RWPE2 (cell line): ENCODE results near the gene CRB2.
A peak's percentile ranks its signal among the peaks of the same experiment; 100 is the strongest.

Experiments used
- ATAC-seq: fragments of 200-7000 bp; cut with Tn5 transposase; 3 replicates; pipeline ENCODE4 v1.9.1; 2021; ENCODE audit warnings: low read depth
- DNase-seq: peaks from one replicate; pipeline ENCODE4 v3.0.0-alpha.2; 2020; ENCODE audit warnings: low spot score
- H3K27ac ChIP-seq: fragments of 450-650 bp; 2 replicates; pipeline ENCODE4 v1.5.1; 2017; ENCODE audit warnings: mild to moderate bottlenecking; ENCODE audit not compliant: poor library complexity, severe bottlenecking
- H3K27me3 ChIP-seq: fragments of 250-450 bp; sonication (Bioruptor Pico); 2 replicates; pipeline ENCODE4 v1.5.1; 2021; ENCODE audit warnings: mild to moderate bottlenecking, moderate library complexity; ENCODE audit not compliant: insufficient read depth, poor library complexity, severe bottlenecking
- H3K36me3 ChIP-seq: fragments of 250-450 bp; sonication (Bioruptor Pico); 2 replicates; pipeline ENCODE4 v1.5.1; 2020; ENCODE audit warnings: low read depth, mild to moderate bottlenecking, moderate library complexity
- H3K4me1 ChIP-seq: fragments of 250-450 bp; sonication (Bioruptor Pico); 2 replicates; pipeline ENCODE4 v1.5.1; 2021; ENCODE audit warnings: mild to moderate bottlenecking, moderate library complexity; ENCODE audit not compliant: insufficient read depth, poor library complexity, severe bottlenecking
- H3K4me3 ChIP-seq: fragments of 250-450 bp; sonication (Bioruptor Pico); 2 replicates; pipeline ENCODE4 v1.5.1; 2021; ENCODE audit warnings: mild to moderate bottlenecking, moderate library complexity; ENCODE audit not compliant: severe bottlenecking
- H3K9me3 ChIP-seq: fragments of 250-450 bp; sonication (Bioruptor Pico); 2 replicates; pipeline ENCODE4 v1.5.1; 2021; ENCODE audit warnings: mild to moderate bottlenecking, moderate library complexity; ENCODE audit not compliant: severe bottlenecking
- TF ChIP-seq, protein P1 (sequence below): fragments of 450-650 bp; IDR thresholded peaks from one replicate; pipeline ENCODE4 v1.5.1; 2017; ENCODE audit warnings: mild to moderate bottlenecking, moderate library complexity; ENCODE audit not compliant: poor library complexity, severe bottlenecking

The CRB2 gene

DNA sequence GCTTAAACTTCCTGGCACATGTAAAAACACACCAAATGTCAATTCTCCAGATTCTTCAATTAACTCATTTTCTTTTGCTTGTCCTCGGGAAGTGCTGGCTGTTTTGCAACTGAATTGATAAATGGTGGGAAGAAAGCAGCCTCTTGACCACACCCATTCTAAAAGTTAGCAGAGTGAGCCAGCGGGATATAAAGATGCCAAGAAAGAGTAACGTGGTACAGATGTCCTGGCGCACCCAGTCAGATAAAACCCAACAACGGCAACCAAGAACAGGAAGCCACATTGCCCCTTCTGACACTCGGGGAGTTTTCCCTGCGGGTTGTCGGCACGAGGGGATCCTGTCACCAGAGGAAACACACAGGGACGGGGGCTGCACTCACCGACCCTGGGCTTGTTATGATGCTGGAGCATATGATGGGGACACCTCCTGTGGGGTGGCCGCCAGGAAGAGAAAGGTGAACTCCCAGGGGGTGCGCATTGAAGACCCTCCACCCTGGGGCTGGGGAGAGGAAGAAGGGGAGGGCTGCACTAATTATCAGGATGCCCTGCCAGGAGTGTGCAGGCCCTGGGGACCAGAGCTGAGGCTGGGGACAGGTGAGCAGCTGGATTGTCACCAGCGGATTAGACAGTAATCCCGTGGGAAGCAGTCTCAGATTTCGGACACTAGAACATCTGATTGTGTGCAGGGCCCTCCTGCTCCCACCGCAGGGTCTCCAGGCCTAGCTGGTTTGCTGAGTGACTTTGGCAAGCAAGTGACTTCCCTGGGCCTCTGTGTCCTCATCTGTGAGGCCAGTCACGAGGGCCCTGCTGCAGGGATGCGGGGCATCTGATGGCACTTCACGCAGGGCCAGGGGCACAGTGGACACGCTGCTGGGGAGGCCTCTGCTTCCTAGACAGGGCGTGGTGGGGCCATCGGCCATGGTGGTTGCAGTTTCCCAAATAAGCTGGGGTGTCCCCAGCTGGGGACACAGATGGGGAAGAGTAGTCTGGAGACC, 59.2 kb downstream of the CRB2 start:
- H3K27me3 ChIP-seq = no peaks in the 10 kb centered on the region
- H3K27ac ChIP-seq = no peak overlapping the region
- no peaks in the 10 kb centered on the region for H3K36me3 ChIP-seq
- DNase-seq (no peak), ATAC-seq (no peak)
- no peak overlapping the region for H3K4me3 ChIP-seq
- TF ChIP-seq, protein P1, sequence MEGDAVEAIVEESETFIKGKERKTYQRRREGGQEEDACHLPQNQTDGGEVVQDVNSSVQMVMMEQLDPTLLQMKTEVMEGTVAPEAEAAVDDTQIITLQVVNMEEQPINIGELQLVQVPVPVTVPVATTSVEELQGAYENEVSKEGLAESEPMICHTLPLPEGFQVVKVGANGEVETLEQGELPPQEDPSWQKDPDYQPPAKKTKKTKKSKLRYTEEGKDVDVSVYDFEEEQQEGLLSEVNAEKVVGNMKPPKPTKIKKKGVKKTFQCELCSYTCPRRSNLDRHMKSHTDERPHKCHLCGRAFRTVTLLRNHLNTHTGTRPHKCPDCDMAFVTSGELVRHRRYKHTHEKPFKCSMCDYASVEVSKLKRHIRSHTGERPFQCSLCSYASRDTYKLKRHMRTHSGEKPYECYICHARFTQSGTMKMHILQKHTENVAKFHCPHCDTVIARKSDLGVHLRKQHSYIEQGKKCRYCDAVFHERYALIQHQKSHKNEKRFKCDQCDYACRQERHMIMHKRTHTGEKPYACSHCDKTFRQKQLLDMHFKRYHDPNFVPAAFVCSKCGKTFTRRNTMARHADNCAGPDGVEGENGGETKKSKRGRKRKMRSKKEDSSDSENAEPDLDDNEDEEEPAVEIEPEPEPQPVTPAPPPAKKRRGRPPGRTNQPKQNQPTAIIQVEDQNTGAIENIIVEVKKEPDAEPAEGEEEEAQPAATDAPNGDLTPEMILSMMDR = no peak
- no peaks in the 10 kb centered on the region for H3K4me1 ChIP-seq
- H3K9me3 ChIP-seq = no peaks in the 10 kb centered on the region

- DNase-seq (peak; percentile 19), ATAC-seq (no peak)
- H3K4me3 ChIP-seq = no peak overlapping the region
- TF ChIP-seq, protein P1 = no peak
- no peaks in the 10 kb centered on the region for H3K36me3 ChIP-seq
- no peaks in the 10 kb centered on the region for H3K9me3 ChIP-seq
- H3K27me3 ChIP-seq = no peaks in the 10 kb centered on the region
- H3K4me1 ChIP-seq = no peaks in the 10 kb centered on the region
- H3K27ac ChIP-seq = no peak overlapping the region
Measured at GRCh38 chr9:123416176-123416575, 60.2 kb downstream of the CRB2 start.

GRCh38 chr9:123417289-123418051, 61.5 kb downstream of the CRB2 start:
- Histone ChIP-seq H3K9me3 (no peaks in the 10 kb centered on the region), H3K27ac (no peak overlapping the region), H3K4me1 (no peaks in the 10 kb centered on the region), H3K27me3 (no peaks in the 10 kb centered on the region), H3K36me3 (no peaks in the 10 kb centered on the region), H3K4me3 (no peak overlapping the region)
- ATAC-seq (no peak), DNase-seq (no peak)
- TF ChIP-seq, protein P1 = no peak

DNA sequence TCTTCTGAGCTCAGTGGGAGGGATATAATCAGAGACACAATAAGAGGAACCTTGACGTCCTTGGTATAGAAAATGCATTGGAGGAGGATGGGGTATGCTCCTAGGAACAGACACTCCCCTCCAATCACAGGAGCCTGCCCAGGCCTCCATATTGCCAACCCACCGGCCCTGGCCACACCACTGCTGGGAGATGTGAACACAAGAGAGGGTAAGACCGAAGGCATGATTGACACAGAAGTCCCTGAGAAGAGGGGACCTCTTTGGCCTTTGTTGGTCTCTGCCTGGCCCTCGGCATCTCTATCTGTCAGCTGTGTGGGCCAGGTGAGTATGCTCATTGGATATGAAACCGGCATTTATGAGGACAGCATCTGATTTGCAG, 62.0 kb downstream of the CRB2 start:
- TF ChIP-seq, protein P1 = no peak
- no peak for ATAC-seq
- Histone ChIP-seq H3K36me3 (no peaks in the 10 kb centered on the region), H3K27ac (no peak overlapping the region), H3K4me3 (no peak overlapping the region), H3K4me1 (no peaks in the 10 kb centered on the region), H3K9me3 (no peaks in the 10 kb centered on the region), H3K27me3 (no peaks in the 10 kb centered on the region)
- no peak for DNase-seq
